HG03457 (cell line): ENCODE measurements around the gene SORBS1.
A peak's percentile ranks its signal among the peaks of the same experiment; 100 is the strongest.

ENCODE experiments used
- ATAC-seq: cut with Tn5 transposase; IDR thresholded peaks from one replicate; pipeline ENCODE4 v1.9.1; 2021; ENCODE audit warnings: moderate number of reproducible peaks; ENCODE audit not compliant: unreplicated experiment

The SORBS1 gene

DNA sequence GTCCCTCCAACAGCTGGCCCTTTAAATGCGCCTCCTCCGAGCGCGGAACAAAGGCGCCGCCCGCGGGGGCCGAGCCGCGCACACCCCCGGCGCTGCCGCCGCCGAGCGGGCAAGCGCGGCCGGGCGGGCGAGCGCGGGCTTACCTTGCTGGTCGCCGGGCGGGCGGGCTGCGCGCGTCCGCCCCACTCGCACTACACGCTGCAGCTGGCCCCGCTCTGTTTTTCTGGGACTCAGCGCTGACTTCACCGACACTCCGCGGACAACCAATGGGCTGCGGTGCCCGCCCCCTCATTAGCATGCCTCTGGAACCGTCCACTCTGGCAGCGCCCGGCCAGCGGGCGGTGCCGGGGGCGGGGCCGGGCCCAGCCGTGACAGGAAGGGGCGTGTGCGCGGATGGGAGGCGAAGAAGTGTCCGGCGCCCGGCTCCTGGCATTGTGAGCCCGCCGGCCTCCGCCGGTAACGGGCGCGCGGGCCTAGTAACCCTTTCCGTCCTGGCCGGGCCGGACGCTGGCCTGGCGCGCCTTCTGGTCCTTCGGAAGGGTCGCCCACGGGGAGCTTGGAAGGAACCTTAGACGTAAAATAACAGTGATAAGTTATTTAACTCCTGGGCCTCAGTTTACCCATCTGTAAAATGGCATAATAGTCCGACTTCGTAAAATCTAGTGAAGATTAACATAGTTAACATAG is at the start of gene SORBS1:
SORBS1 (minus strand) TSS at position 195 of the 687 bp plus-strand sequence. CDS start 120,236 bp downstream, outside the sequence.
- peak; percentile 99 for ATAC-seq

DNA sequence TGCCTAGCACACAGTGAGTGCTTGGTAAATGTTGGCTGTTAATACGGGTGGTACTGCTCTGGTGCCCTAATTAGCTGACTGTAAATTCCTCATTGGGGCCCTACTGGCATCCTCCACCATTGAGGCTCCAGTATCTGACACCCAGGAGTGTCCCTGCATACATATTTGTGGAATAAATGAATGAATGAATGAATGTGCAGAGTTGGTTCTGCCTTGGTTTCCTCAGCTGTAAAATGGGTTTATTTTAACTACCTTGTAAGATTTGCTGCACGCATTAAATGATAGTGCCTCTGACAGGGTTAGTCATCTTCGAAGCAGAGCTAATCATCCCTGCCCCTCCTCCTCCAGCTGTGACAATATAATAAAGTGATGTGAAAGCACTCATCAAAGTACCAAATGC is 49.6 kb upstream of the SORBS1 start:
- no peak for ATAC-seq

DNA sequence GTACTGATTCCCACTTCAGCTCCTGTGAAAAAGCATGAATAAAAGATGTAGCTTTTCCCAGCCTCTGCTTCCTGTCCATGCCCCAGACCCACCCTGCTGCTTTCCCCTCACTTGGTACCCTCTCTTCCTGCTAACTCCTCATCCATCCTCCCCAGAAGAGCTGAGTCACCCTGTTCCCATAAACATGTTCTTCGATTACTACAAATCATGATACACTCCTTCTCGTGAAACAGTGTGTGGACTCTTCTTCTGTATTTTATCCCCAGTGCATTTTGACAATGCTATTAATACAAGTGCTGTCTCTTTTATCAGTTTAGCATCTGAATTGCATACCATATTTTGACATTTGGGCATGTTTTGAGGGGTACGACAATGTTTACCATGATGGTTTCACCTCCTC is 45.8 kb upstream of the SORBS1 start:
- ATAC-seq, result no peak

DNA sequence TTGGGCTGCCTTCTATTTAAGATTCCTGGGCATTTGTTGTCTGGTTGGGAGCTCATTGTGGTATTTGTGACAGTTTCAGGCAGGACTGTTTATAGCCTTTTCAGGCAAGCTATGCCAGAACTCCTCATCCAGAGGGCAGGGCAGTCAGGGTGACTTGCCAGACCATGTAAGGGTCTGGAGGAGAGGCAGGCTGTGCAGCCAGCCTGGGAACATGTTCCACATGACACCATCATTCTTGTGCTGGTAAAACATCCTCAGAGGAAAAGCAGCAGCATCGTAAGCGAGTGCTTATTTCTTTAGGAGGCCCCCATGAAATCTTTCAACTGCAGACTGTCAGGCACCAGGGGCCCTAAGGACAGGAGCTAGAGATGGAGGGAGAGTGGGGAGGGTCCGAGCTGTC is 44.0 kb upstream of the SORBS1 start:
- ATAC-seq, result no peak

DNA sequence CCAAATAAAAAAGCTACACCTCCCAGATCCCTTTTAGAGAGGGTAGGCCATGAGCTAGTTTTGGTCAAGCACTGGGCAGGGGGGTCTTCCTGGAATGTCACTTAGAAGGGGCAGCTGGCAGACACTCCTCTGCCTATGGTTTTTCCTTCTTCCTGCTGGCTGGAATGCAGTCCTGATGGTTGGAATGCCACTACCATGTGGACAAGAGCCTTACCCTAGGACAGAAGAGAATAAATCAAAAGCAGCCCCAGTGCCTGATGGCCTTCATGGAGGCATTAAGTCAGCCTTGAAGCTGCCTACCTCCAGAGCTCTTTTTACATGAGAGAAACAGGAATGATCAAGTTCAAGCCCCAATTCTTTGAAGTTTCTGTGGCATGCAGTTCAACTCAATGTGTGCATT is 43.5 kb upstream of the SORBS1 start:
- ATAC-seq, result no peak

DNA sequence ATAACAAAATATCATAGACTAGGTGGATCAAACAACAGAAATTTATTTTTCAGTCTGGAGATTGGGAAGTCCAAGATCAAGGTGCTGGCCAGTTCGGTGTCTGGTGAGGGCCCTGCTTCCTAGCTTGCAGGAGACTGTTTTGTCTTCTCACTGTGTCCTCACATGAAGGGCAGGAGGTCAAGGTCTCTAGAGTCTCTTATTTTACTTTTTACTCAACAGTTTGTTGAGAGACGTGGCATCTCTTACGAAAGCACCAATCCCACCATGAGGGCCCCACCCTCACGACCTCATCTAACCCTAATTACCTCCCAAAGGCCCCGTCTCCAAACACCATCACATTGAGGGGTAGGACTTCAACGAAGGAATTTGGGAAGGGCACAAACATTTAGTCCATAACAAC is 41.2 kb upstream of the SORBS1 start:
- ATAC-seq, result no peak

DNA sequence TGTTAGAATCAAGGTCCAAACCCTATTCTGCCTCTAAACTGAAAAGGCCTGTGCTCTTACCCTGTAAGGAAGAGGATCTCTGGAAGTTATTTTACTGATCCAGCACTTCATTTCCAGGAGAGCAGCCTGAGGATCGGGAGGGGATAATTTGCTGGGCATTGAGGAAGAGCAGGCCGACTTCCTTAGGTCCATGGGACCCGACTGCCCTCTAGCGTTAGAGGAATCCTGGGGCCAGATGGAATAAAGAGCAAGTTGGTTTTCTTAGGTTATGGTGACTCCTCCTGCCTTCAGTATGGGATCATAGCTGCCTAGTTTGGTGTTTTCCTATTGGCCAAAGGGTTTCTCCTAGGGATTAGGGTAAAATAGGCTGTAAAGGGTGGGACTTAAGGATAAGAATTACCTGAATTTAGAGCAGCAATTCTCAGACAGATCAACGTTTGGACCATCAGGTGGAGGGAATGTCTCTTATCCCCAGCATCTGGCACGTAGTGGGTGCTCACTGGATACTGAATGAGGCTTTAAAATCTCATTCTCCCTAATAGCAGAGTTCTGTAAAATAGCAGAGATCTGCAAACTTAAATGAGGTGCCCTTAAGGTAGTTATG is 40.0 kb upstream of the SORBS1 start:
- ATAC-seq, result no peak

DNA sequence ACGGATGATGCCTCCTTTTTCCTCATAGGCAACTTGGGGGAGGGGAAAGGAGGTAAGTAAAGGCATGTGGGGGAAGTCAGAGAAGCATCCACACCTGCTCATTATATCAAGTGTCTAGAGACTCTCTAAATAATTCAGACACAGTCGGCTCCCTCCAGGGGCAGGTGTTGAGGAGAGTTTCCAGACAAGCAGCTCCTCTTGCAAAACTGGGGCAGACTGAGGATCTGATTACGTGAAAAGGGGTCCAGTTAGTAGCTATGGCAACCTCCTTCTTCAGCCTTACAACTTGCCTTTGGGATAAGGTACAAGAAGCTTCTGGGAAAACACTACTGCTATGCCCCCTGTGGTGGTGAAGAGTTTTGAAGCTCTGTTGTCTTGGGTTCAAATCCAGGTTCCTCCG is 39.0 kb upstream of the SORBS1 start:
- ATAC-seq, result no peak

DNA sequence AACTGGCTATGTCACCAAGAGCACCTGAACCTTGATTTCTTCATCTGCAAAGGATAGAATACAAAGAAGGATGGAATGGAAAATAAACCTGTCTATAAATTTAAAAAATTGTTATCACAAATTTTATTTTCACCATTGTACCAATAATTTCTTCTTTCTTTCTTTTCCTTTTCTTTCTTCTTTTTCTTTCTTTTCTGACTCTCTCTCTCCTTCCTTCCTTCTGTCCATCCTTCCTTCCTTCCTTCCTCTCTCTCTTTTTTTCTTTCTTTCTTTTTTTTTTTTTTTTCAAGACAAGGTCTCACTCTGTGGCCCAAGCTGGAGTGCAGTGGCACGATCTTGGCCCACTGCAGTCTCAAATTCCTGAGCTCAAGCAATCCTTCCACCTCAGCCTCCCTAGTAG is 36.6 kb upstream of the SORBS1 start:
- ATAC-seq, result no peak

DNA sequence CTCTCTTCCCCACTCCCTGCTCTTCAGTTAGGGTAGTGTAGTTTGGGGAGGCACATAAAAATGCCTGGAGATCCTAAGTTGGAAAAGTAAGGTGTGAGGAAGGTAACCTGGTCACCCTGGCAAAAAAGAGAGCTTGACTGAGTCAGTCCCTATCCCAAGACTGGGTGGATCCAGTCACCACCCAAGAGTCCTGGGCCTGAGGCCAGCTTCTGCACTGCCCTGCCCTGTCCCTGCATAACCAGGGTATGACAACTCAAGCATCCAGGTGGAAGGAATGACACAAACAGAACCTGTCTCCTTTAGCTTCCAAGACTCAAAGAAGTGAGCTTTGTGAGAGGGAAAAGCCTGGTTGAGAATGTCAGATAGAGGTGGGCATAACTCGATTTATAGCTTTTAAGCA is 26.9 kb upstream of the SORBS1 start:
- ATAC-seq, result no peak

DNA sequence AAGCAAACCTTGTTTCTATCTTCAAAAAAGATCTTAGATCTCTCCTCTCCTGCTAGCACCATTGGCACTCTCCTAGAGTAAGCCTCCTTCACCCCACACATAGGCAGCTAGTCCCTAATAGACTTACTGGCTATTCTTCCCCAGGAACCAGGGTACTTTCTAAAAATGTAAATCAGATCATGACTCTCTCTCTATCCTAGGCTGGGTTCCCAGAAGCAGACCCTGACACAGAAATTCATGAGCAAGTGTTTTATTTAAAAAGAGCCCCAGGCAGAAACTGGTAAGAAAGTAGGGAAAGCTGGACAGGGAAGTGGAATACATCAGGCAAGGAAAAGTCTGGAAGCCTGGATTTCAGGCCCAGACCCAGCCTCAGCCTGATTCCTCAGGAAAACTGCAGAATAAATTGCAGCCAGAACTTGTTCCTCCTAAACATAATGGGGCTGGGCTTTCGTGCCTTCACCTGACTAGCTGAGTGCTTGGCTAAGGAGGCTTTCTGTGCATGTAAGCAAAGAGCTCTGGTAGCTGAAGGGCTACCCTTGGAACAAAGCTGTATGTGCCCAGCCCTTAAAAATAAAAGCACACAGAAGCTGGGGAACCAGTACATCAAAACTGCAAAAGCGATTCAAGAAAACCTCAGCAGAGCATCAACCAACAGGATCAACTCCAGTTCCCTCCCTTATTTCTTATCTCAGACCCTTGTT is 18.8 kb upstream of the SORBS1 start:
- no peak for ATAC-seq

DNA sequence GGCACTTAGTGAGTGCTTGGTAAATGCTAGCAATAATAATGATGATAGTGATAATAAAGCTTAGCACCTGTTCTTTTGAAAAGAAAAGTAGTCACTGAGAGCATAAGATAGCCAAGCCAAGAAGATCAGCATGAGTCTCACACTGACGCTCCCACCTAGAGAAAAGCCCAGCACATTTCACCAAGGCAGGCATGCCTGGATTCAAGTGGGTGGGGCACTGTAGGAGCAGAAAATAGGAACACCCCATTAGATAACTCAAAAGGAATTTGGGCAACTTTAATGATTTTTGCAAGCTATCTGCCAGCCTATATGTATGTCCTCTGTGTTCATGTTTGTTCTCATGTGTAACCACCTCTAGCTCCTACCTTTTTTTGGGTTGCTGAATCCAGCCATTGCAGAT is 18.1 kb upstream of the SORBS1 start:
- ATAC-seq, result no peak

DNA sequence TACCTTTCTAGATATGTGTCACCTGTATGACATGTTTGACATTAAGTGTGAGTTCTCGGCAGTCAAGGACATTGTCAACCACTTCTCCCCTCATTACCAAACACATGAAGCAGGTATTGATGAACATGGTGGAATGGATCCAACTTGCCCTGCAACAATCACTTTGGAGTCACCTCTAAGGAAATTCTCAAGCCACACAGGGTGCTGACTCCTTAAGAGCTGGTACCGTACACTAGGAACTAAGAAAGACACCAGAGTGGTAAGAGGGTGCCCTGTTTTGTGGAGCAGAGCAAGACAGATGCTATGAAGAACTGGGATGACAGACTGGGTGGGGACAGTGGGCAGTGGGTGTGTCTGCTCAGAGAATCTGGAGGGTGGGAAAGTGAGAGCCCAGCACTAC is 17.4 kb upstream of the SORBS1 start:
- ATAC-seq, result no peak

DNA sequence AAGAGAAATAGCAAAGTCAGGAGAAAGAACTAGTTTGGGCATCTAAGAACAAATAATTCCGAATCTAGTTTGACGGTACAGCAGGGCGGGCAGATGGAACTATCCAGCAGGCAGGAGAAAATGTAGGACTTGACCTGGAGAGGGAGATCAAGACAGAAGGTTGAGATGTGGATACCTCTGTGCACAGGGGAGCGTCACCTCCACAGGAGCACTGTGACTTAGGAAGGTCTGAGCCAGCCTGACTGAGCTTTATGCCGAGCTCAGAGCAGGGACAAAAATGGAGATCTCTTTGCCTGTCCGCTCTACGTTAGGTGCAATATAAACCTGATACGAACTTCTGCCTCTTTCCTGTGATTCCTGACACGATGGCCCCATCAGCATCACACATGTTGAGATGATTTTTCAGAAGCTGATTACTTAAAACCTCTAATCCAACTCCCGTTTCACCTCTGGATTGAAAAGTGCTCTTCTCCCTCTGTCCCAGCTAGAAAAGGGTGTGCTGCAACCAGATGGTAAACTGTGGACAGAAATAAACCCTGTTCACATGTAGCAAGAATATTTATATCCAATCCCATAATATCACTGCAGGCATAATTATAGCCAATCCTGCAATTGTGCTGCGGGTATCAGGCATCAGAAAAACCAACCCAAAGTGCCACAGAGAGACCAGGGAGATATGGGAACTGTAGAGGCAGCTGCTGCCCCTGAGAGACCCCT is 13.6 kb upstream of the SORBS1 start:
- no peak for ATAC-seq

DNA sequence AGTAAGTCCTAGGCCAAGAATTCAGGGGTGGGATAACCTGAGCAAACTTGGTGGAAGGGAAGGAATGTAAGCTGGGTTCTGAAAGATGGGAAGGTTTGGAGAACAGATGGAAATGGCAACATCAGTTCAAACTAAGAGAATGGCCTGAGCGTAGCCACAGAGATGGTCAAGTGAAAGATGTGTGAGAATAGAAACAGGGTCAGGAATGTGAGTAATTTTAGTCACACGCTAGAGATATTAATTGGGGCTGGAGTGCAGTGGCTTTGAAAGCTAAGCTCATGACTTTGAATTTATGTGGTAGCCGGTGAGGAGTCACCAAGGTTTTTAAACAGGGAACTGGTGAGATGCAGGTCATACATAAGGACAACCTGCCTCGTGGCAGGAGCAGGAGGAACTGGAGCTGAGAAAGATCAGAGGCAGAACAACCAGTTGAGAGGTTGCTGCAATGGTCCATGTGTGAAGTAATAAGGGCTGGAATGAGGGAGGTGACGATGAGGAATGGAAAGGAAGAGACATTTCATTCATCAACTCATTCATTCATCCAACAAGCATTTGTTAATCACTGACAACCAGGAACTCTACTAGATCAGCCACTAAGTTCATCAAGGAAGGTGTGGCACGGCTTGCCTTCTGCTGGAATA is 12.9 kb upstream of the SORBS1 start:
- no peak for ATAC-seq

DNA sequence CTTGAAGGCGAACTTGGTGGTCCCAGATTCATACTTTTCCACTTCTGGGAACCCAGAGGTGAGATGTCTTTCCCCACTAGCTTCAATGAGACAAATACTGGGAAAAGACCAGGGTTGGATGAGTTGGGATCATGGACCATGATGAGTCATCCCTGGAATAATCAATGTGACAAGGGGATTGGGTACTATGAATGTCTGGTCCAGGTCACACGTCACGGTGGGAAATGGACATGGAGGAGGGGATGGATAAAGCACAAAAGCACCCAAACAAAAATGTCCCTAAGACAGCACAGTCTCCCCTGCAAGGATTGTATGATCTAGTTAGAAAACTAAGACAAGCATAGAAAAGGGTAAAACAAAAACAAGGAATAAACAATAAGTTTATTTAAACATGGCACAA is 12.4 kb upstream of the SORBS1 start:
- ATAC-seq, result no peak

DNA sequence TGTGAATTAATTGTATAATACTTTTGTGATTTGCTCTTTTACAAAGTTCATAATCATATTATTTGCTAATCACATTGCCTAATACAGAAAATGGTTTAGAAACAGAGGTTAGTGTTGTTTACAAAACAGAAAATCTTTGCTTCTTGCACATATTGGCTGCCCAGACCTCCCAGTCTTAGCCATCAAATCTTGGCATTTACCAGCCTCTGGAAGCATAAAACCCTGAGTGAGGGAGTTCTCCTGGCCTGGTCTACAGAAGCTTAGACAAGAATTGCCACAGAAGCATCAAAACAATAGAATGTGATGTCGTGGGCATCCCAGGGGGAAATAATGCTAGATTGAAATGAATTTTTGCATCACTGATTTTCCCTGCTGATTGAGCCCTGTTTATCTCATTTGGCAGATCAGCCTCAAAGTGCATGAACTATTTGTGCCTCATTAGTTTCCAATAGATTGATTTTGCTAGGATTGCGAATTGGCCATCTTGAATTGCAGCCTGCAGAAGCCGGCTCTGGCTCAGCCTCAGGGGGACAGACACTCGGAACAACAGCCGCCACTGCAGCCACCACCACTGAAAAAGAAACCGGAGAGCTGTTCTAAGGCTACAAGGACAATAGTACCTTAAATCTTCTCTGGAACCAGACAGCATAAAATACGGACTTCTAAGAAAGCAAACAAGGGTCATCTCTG is 11.1 kb upstream of the SORBS1 start:
- no peak for ATAC-seq

DNA sequence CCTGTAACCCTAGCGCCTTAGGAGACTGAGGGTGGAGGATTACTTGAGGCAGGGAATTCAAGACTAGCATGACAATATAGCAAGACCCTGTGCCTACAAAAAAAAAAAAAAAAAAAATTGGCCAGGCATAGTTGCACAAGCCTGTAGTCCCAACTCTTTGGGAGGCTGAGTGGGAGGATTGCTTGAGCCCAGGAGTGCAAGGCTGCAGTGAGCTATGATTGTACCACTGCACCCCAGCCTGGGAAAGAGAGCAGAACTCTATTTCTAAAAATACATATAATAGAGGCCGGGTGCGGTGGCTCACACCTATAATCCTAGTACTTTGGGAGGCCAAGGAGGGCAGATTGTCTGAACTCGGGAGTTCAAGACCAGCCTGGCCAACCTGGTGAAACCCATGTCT is 10.2 kb upstream of the SORBS1 start:
- ATAC-seq, result no peak

DNA sequence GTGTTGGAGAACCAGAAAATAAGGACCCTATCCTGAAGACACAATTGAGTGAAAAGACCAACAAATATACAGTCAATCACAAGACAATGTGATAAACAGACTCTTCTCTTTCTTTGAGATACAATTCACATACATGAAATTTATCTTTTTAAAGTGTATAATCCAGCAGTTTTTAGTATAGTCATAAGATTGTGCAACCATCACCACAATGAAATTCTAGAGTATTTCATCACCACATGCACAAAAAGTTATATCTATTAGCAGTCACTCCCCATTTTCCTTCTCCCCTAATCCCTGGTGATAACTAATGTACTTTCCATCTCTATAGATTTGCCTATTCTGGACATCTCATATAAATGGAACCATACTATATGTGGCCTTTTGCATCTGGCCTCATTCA is 8.2 kb upstream of the SORBS1 start:
- no peak for ATAC-seq

DNA sequence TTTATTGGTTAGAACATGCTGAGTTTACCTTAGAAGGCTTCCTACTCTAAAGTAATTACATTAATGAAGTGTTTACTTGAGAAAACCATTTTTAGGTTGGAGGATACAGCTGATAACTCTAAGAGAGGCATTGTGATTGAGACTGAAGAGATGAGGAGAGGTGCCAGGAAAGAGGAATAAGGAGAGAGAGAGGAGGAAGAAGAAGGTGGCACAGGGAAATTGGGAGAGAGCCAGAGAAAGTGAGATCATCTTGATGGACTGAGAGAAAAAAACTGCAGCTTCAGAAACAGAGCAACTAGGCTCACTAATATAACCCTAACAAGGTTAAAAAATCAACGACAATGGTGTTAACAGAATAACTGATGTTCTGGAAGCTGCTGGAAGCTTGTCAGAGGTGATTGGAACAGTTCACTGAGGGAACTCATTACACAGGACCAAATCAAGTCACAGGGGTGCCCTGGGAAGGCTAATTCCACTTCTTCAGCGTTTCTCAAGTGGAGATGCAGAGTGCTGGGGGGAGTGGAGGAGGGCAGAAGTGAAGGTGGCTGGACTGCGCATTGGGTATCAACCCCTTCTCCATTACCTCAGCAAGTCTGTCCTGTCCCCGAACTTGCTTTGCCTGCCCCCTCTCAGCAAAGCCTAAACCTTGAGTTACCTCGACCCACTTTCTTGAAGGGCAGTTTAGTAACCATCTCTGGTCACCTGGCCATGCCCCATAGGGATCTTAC is 6.9 kb upstream of the SORBS1 start:
- no peak for ATAC-seq
